HG03064 (cell line): ENCODE results near the gene ASTE1.
A peak's percentile ranks its signal among the peaks of the same experiment; 100 is the strongest.
"Not testable (repeated sequence)": the region's sequence is repeated elsewhere in the genome, so short reads cannot be mapped to it uniquely, and the experiment has no call there.

Source experiments
- ATAC-seq: cut with Tn5 transposase; IDR thresholded peaks from one replicate; pipeline ENCODE4 v1.9.1; 2021; ENCODE audit warnings: low read depth; ENCODE audit not compliant: unreplicated experiment

The ASTE1 gene, protein sequence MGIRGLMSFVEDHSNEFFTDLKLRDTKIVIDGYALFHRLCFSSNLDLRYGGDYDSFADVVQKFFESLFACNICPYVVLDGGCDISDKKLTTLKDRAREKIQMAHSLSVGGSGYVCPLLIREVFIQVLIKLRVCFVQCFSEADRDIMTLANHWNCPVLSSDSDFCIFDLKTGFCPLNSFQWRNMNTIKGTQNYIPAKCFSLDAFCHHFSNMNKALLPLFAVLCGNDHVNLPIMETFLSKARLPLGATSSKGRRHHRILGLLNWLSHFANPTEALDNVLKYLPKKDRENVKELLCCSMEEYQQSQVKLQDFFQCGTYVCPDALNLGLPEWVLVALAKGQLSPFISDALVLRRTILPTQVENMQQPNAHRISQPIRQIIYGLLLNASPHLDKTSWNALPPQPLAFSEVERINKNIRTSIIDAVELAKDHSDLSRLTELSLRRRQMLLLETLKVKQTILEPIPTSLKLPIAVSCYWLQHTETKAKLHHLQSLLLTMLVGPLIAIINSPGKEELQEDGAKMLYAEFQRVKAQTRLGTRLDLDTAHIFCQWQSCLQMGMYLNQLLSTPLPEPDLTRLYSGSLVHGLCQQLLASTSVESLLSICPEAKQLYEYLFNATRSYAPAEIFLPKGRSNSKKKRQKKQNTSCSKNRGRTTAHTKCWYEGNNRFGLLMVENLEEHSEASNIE

GRCh38 chr3:131026321-131027151 lies at the start of gene ASTE1, which contains the start of gene NEK11:
Gene ASTE1, minus strand, starts transcription at chr3:131026825. Its CDS starts 1,519 bp downstream, at chr3:131025306.
Gene NEK11, plus strand, starts transcription at chr3:131026877. Its CDS starts 2,832 bp downstream, at chr3:131029709.
- peak; percentile 98 for ATAC-seq

DNA sequence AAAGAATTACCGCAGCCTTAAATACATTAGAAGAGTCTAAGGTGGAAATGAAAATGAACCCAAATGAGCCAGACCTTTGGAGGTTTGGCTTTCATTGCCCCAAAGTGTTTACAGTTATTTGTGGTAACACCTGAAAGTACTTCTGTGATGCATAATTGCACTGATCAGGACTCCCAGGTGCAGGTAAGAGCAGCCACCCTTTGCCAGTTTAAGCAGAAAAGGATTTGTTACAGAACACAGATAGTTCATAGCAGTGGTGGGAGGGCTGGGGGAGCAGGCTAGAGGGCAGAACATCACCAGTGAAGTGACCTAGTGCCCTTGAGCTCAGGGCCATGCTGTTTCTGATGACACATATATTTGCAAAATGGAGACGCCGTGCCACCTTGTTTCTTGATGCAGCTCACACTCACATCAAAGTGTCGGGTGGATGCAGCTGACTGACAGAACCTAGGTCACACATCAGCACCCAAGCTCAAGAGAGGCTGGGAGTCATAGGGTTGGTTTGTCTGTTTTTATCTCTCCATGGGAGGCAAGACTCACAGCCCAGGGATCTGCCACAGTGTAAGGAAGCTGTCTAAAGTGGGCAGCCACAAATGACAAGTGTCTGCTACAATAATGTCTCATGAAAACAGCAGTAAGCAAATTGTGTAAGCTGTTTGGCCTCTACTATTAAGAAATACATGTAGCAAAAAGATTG lies 49.2 kb upstream of the ASTE1 start:
- ATAC-seq: no peak

- ATAC-seq: no peak
Measured at GRCh38 chr3:131072845-131073244, 46.2 kb upstream of the ASTE1 start.

GRCh38 chr3:131072099-131072559 lies 45.5 kb upstream of the ASTE1 start:
- no peak for ATAC-seq

DNA sequence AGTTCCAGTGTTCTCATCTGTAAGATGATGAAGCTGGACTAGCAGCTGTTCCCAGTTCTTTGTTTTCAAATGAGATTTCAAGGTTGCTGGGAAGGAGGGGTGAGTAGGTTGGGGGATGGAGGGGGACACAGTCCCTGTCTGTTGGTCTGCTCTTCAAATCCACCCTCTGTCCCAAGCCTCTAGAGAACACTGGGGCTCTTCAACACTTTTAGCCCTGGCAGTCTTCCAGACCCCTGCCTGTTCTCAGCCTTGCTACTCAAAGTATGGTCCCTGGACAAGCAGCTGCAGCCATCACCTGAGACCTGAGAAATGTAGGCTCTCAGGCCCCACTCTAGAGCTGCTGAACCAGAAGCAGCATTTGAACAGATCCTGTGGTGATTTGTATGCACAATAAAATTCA lies 41.4 kb upstream of the ASTE1 start:
- no peak for ATAC-seq

DNA sequence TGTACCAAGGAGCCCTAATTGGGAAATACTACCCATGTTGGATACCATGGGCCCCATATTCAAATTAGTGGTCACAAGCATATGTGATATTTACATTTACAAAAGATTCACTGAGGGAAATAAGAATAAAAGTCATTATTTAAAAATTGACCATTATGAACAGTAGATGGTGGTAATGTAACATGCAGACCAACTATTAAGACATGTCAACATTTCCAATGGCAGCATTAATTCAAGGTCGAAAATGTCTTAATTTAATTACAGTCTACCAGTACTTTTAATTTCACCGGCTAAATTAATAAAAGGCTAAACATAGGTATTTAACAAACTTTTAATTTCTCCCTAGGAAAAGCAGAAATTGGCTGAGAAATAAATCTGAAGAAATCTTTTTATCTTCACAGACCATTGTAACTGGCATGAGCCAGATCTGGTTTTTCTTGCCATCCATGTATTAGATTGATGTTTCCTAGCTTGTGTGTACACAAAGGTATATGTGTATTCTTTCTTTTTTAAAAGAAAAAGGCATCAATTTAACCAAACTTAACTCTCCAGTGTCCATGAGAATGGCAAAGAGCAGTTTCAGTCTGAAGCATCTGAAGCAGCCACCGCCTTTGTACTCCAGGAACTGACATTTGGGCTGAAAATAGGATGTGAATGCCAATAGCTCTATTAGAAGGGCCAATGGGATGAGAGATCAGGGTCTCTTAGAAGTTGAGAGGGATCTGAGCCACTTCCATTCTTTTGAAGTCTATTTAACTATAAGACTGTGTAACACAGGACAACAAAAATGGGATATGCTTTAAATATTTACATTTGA lies 26.6 kb upstream of the ASTE1 start:
- ATAC-seq: no peak

GRCh38 chr3:131050001-131050400 lies 23.4 kb upstream of the ASTE1 start:
- no peak for ATAC-seq

DNA sequence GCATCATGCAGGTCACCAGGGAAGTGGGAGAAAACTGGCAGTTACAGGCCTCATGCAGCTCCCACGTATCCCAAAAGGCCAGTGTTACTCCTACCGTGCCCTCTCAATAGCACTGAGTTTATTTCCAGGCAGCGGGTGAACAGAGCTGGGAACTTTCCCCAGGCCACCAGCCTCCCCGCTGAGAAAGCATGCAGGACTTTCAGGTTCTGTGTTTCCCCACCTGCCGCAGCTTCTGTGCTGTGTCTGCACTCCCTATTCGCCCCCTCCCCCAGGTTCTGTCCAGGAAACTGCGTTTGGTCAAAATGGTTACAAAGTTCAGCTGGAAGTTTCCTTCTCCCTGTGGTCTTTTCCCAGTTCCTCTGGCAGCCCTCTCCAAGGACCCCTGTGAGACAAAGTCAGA lies 21.4 kb upstream of the ASTE1 start:
- ATAC-seq: no peak

- no peak for ATAC-seq
Measured at GRCh38 chr3:131047582-131047981, 21.0 kb upstream of the ASTE1 start.

DNA sequence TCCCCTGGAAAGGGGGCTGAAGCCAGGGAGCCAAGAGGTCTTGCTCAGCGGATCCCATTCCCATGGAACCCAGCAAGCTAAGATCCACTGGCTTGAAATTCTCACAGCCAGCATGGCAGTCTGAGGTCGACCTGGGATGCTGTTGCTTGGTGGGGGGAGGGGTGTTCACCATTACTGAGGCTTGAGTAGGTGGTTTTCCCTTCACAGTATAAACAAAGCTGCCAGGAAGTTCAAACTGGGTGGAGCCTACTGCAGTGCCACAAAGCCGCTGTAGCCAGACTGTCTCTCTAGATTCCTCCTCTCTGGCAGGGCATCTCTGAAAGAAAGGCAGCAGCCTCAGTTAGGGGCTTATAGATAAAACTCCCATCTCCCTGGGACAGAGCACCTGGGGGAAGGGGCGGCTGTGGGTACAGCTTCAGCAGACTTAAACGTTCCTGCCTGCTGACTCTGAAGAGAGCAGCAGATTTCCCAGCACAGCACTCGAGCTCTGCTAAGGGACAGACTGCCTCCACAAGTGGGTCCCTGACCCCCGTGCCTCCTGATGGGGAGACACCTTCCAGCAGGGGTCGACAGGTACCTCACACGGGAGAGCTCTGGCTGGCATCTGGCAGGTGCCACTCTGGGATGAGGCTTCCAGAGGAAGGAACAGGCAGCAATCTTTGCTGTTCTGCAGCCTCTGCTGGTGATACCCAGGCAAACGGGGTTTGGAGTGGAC lies 15.8 kb upstream of the ASTE1 start:
- ATAC-seq: not testable (repeated sequence)

DNA sequence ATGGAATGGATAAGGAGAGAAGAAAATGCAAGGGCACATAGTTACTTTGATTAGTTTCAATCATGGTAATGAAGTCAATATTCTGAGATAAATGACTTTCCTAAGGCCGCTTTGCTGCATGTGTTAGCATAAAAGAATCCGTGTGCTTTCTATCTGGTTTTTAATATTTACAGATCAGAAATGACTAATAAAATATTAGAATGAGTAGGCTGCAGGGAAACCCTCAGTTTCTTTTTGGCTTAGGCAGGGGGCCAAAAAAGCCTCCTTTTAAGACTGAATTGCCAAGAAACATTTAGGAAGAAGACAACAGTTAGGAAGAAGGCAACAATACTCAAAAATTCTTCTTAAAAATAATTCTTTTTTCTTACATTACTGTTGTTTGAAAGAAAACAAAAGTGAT lies 11.7 kb upstream of the ASTE1 start:
- ATAC-seq: no peak

GRCh38 chr3:131036986-131037385 lies 10.4 kb upstream of the ASTE1 start:
- no peak for ATAC-seq

- ATAC-seq: no peak
Measured at GRCh38 chr3:131036200-131036816, 9.7 kb upstream of the ASTE1 start.

- no peak for ATAC-seq
Measured at GRCh38 chr3:131033480-131034080, 7.0 kb upstream of the ASTE1 start.

DNA sequence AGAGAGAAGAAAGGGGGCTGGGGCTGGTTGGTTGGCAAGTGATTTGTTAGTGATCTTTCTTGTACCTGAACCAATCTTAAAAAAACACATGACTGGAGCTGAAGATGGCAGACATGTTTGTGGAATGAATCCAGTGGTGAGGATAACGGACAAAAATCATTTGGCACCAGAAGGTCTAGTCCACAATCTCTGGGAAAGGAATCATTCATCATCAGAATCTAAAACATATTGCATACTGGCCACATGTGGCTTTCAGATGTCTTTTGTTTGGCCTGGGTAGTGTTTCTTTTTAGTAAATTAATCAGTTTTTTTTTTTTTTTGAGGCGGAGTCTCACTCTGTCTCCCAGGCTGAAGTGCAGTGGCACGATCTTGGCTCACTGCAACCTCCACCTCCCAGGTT lies 5.0 kb upstream of the ASTE1 start:
- no peak for ATAC-seq

DNA sequence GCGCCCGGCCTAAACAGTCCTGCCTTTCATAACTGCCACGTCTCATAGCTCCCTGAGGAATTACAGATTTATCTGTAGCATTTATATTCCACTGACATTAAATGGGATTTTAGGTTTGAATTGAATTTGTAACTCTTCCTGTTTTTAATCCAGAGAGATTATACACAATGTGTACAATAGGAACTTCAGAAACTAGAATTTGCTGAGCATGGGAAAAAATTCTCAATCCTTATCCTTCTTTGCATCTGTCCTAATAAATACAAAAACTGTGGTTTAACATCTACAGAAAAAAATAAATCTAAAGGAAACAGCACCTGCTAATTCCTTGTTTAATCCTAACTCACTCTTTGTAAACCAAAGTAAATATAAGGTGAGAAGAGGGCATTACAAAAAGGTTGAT lies 2.2 kb upstream of the ASTE1 start:
- no peak for ATAC-seq

GRCh38 chr3:131025539-131025938 lies 1.1 kb downstream of the ASTE1 start:
- ATAC-seq: no peak

DNA sequence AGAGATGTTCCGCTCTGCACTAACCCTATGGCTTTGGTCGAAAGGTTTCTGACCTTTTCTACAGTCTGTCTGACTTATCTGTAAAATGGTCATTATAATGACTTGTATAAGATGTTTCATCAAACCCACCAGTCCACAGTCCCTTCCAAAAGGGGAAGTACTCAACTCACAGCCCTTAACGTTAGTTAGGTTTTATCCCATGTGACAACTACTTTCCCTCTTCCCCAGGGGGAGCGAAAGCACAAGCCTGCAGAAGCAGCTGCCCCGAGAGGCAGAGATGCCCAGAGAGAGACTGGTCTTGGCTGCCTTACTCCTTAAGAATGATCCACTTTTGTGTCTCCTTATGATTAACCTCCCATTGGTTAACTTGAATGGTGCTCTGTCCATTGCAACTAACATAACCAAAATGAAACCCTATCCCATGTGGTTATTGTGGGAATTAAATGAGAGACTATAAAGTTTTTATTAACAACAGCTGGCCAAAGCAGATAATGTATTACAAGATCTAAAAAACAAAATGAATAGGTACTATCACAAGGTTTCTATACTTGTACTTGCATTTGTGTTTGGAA lies 6.4 kb downstream of the ASTE1 start:
- ATAC-seq: no peak
